Measurements from ENCODE around the gene SORCS2. TPM values are rescaled to one million over a fixed set of nuclear protein-coding genes. Genes with fewer than 3 reads are reported as not detected.

Gene SORCS2
- total RNA-seq, 1 experiment from 2014 or later, result 0.15 TPM

GRCh38 chr4:7226439-7226838, 34.1 kb downstream of the SORCS2 start:
- intact Hi-C loops (cut with micrococcal nuclease; ENCODE audit: unreplicated experiment) (no loop called here), in situ Hi-C loops (cut with HindIII; ENCODE audit: low pct_unique_long_range_greater_than_20kb, low sequenced_read_pairs) (no loop called here)
- Histone ChIP-seq H3K4me1 (ENCODE audit: control insufficient read depth, insufficient read depth, low read length) (no peaks in the 10 kb centered on the region), H3K27ac (ENCODE audit: low read length) (no peak overlapping the region), H3K27me3 (ENCODE audit: control insufficient read depth, insufficient read depth, low read length) (no peaks in the 10 kb centered on the region), H3K9me3 (ENCODE audit: control insufficient read depth, insufficient read depth, low read depth, low read length) (no peaks in the 10 kb centered on the region), H3K4me3 (ENCODE audit: low read depth in 2 of 2, low read length in 2 of 2) (no peak overlapping the region), H3K36me3 (ENCODE audit: control insufficient read depth, insufficient read depth, low read length) (no peaks in the 10 kb centered on the region)
- TF ChIP-seq CTCF (IDR thresholded peaks at IDR 0.05), result no peak
- no peak for TF ChIP-seq REST (IDR thresholded peaks at IDR 0.05; ENCODE audit: insufficient read depth in 1 of 2, low read depth in 2 of 2, low read length in 1 of 2)
- TF ChIP-seq POLR2AphosphoS5 (IDR thresholded peaks at IDR 0.05; ENCODE audit: low read depth, low read length), result no peak
- no peak for TF ChIP-seq TCF7L2 (IDR thresholded peaks at IDR 0.05; ENCODE audit: low read depth, low read length)
- TF ChIP-seq SIN3A (IDR thresholded peaks at IDR 0.05; ENCODE audit: borderline replicate concordance, insufficient read depth, low read depth, low read length), result no peak
- POLR2A ChIA-PET, result no interaction called here
- CTCF ChIA-PET, result no interaction called here
- BruUV-seq (replicated peaks), result no TSS peak
- DNase-seq (ENCODE audit: low read depth, low spot score) (no peak), ATAC-seq (no peak)

- TF ChIP-seq CTCF (IDR thresholded peaks at IDR 0.05) (no peak), REST (IDR thresholded peaks at IDR 0.05; ENCODE audit: insufficient read depth in 1 of 2, low read depth in 2 of 2, low read length in 1 of 2) (no peak), POLR2AphosphoS5 (IDR thresholded peaks at IDR 0.05; ENCODE audit: low read depth, low read length) (no peak), SIN3A (IDR thresholded peaks at IDR 0.05; ENCODE audit: borderline replicate concordance, insufficient read depth, low read depth, low read length) (no peak), TCF7L2 (IDR thresholded peaks at IDR 0.05; ENCODE audit: low read depth, low read length) (no peak)
- POLR2A ChIA-PET, result no interaction called here
- Histone ChIP-seq H3K9me3 (ENCODE audit: control insufficient read depth, insufficient read depth, low read depth, low read length) (no peaks in the 10 kb centered on the region), H3K4me1 (ENCODE audit: control insufficient read depth, insufficient read depth, low read length) (no peaks in the 10 kb centered on the region), H3K27me3 (ENCODE audit: control insufficient read depth, insufficient read depth, low read length) (no peaks in the 10 kb centered on the region), H3K4me3 (ENCODE audit: low read depth in 2 of 2, low read length in 2 of 2) (no peak overlapping the region), H3K36me3 (ENCODE audit: control insufficient read depth, insufficient read depth, low read length) (no peaks in the 10 kb centered on the region), H3K27ac (ENCODE audit: low read length) (no peak overlapping the region)
- DNase-seq (ENCODE audit: low read depth, low spot score) (no peak), ATAC-seq (no peak)
- BruUV-seq (replicated peaks), result no TSS peak
- in situ Hi-C loops (cut with HindIII; ENCODE audit: low pct_unique_long_range_greater_than_20kb, low sequenced_read_pairs) (no loop called here), intact Hi-C loops (cut with micrococcal nuclease; ENCODE audit: unreplicated experiment) (no loop called here)
- CTCF ChIA-PET, result no interaction called here
Observed at GRCh38 chr4:7227008-7227407, 34.7 kb downstream of the SORCS2 start.

All from Panc1 (cell line).